Endodermal cell (in vitro differentiated cells): Measurements from ENCODE around the gene RPS21. TPM values are rescaled to one million over a fixed set of nuclear protein-coding genes. Genes with fewer than 3 reads are reported as not detected.
A peak's percentile ranks its signal among the peaks of the same experiment; 100 is the strongest.

Source experiments
- DNase-seq: peaks from one replicate; pipeline ENCODE4 v3.0.0-alpha.2; 2017
- H3K27ac ChIP-seq: 2 replicates; pipeline ENCODE4 v1.5.1; 2013; ENCODE audit warnings: mild to moderate bottlenecking, low read depth, low read length, moderate library complexity
- H3K27me3 ChIP-seq: 2 replicates; pipeline ENCODE4 v1.6.1; 2013; ENCODE audit warnings: mild to moderate bottlenecking, low read length, moderate library complexity; ENCODE audit not compliant: insufficient read depth, control insufficient read depth, poor library complexity, severe bottlenecking
- H3K36me3 ChIP-seq: 2 replicates; pipeline ENCODE4 v1.7.0; 2013; ENCODE audit warnings: mild to moderate bottlenecking, low read length, moderate library complexity; ENCODE audit not compliant: control insufficient read depth, insufficient read depth
- H3K4me1 ChIP-seq: one replicate; pipeline ENCODE4 v1.7.0; 2013; ENCODE audit warnings: low read length; ENCODE audit not compliant: control insufficient read depth, insufficient read depth
- H3K4me3 ChIP-seq: 2 replicates; pipeline ENCODE4 v1.5.1; 2013; ENCODE audit warnings: mild to moderate bottlenecking, low read length, moderate library complexity
- H3K9ac ChIP-seq: 2 replicates; pipeline ENCODE4 v1.6.1; 2013; ENCODE audit warnings: mild to moderate bottlenecking, low read length, moderate library complexity; ENCODE audit not compliant: poor library complexity, severe bottlenecking; ENCODE audit errors: extremely low read depth
- H3K9me3 ChIP-seq: 2 replicates; pipeline ENCODE4 v1.6.1; 2013; ENCODE audit warnings: mild to moderate bottlenecking, low read length, moderate library complexity; ENCODE audit not compliant: control insufficient read depth
- H3K27ac Mint-ChIP-seq: 2 replicates; pipeline ENCODE4 v1.8.0; 2020; ENCODE audit warnings: mixed read lengths
- H3K27me3 Mint-ChIP-seq: 2 replicates; pipeline ENCODE4 v1.8.0; 2021; ENCODE audit warnings: mild to moderate bottlenecking, mixed read lengths; ENCODE audit not compliant: insufficient read depth
- H3K36me3 Mint-ChIP-seq: 2 replicates; pipeline ENCODE4 v1.8.0; 2020; ENCODE audit warnings: low read depth, mixed read lengths
- H3K4me1 Mint-ChIP-seq: 2 replicates; pipeline ENCODE4 v1.8.0; 2020; ENCODE audit warnings: mixed read lengths
- H3K4me3 Mint-ChIP-seq: 2 replicates; pipeline ENCODE4 v1.8.0; 2020; ENCODE audit warnings: mild to moderate bottlenecking, moderate library complexity, mixed read lengths
- H3K9me3 Mint-ChIP-seq: 2 replicates; pipeline ENCODE4 v1.8.0; 2020; ENCODE audit warnings: mild to moderate bottlenecking, mixed read lengths
- WGBS, 2 experiments: methylation state at CpG; one replicate each; pipeline versions ENCODE4 v1.1.5 to v1.1.7; 2013; ENCODE audit warnings: missing lambda C conversion rate in 2 of 2, mixed read lengths in 1 of 2; ENCODE audit not compliant: insufficient coverage in 1 of 2, insufficient read length in 1 of 2; 5-methylcytosine and 5-hydroxymethylcytosine counted together
- total RNA-seq, 2 donors: library from RNA; stranded (reverse); fragmentation: NEBNext Ultra II Directional in 1 of 2; extraction: Animal tissue kit (Norgen Biotek cat#: 25700) in 1 of 2; gene quantifications; 2 replicates in 1 of 2; 3 replicates in 1 of 2; pipeline ENCODE4 v1.2.1, GENCODE V29; 2021
- TF ChIP-seq, protein P1 (sequence below): fragments of 200-600 bp; sonication (generic); conservative IDR thresholded peaks from 2 replicates; pipeline ENCODE4 v1.5.0; 2021; ENCODE audit warnings: antibody characterized with exemption, mild to moderate bottlenecking

The RPS21 gene
- total RNA-seq, 2 donors from 2014 or later, result 1,288 to 1,382 TPM

DNA sequence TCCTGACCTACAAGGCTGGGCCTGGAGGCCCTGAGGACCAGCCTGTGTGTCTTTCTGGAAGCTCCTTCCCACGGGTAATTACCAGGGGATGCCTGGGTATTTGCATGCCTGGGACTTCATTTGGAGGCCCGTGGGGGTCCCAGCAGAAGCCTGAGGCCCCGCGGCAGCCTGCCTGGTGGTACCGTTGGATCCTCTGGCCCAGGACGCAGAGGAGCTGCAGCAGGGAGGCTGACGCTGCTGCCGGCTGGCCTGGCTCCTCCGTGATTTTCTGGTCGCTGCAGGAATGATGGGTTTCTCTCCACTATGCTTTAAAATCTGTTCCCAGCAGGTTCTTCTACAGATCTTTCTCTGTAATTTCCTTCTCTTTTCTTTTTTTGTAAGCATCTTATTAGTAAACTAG, 13.6 kb downstream of the RPS21 start:
- no peak overlapping the region for H3K27ac ChIP-seq
- no peak overlapping the region for H3K4me3 ChIP-seq
- H3K4me1 ChIP-seq, result no peaks in the 10 kb centered on the region
- TF ChIP-seq, protein P1, sequence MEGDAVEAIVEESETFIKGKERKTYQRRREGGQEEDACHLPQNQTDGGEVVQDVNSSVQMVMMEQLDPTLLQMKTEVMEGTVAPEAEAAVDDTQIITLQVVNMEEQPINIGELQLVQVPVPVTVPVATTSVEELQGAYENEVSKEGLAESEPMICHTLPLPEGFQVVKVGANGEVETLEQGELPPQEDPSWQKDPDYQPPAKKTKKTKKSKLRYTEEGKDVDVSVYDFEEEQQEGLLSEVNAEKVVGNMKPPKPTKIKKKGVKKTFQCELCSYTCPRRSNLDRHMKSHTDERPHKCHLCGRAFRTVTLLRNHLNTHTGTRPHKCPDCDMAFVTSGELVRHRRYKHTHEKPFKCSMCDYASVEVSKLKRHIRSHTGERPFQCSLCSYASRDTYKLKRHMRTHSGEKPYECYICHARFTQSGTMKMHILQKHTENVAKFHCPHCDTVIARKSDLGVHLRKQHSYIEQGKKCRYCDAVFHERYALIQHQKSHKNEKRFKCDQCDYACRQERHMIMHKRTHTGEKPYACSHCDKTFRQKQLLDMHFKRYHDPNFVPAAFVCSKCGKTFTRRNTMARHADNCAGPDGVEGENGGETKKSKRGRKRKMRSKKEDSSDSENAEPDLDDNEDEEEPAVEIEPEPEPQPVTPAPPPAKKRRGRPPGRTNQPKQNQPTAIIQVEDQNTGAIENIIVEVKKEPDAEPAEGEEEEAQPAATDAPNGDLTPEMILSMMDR, result no peak
- Mint-ChIP-seq H3K4me1 (no peaks in the 10 kb centered on the region), H3K4me3 (no peak overlapping the region), H3K27ac (no peak overlapping the region), H3K36me3 (peaks cover 9% of the 10 kb centered on the region), H3K9me3 (no peaks in the 10 kb centered on the region), H3K27me3 (no peaks in the 10 kb centered on the region)
- no peak overlapping the region for H3K9ac ChIP-seq
- H3K27me3 ChIP-seq, result no peaks in the 10 kb centered on the region
- no peaks in the 10 kb centered on the region for H3K36me3 ChIP-seq
- no peak for DNase-seq
- 90 to 92% methylated on average over 10 of the region's 10 CpGs for WGBS, 2 experiments
- H3K9me3 ChIP-seq, result no peaks in the 10 kb centered on the region

DNA sequence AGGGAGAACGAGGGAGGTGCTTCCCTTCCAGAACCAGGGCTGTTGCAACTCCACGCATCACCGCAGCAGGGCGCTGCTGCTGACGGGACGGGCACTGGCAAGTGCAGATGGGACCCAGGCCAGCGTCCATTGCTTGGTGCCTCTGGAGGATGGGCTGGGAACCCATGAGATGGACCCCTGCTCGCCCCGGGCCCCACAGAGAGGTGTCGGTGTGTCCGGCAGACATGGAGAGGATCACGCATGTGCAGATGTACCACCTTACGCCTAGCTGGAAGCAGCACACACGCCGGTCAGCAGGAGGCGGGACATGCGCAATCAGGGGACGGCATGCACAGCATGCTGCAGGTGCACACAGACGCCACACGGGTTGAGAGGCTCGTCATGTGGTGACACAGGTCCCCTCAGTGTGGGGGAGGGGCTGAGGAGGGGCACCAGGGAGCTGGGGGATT, 14.5 kb downstream of the RPS21 start:
- Histone ChIP-seq H3K9me3 (no peaks in the 10 kb centered on the region), H3K4me1 (peaks cover 4% of the 10 kb centered on the region), H3K4me3 (no peak overlapping the region), H3K9ac (no peak overlapping the region), H3K27me3 (no peaks in the 10 kb centered on the region), H3K27ac (no peak overlapping the region), H3K36me3 (no peaks in the 10 kb centered on the region)
- Mint-ChIP-seq H3K4me3 (no peak overlapping the region), H3K9me3 (no peaks in the 10 kb centered on the region), H3K36me3 (peaks cover 9% of the 10 kb centered on the region), H3K4me1 (peaks cover 6% of the 10 kb centered on the region), H3K27ac (no peak overlapping the region), H3K27me3 (no peaks in the 10 kb centered on the region)
- TF ChIP-seq, protein P1, result peak; percentile 71
- WGBS, 2 experiments, result 85 to 90% methylated on average over 17 to 21 of the region's 21 CpGs
- DNase-seq, result peak; percentile 93

- whole genome bisulfite sequencing, 2 experiments, result 93 to 95% methylated on average over 6 to 23 of the region's 23 CpGs
- peaks cover 8% of the 10 kb centered on the region for H3K36me3 Mint-ChIP-seq
- H3K27ac Mint-ChIP-seq, result no peak overlapping the region
- H3K27me3 Mint-ChIP-seq, result no peaks in the 10 kb centered on the region
- H3K36me3 ChIP-seq, result no peaks in the 10 kb centered on the region
- peaks cover 6% of the 10 kb centered on the region for H3K4me1 Mint-ChIP-seq
- H3K9me3 ChIP-seq, result no peaks in the 10 kb centered on the region
- no peak overlapping the region for H3K4me3 ChIP-seq
- H3K27ac ChIP-seq, result no peak overlapping the region
- DNase-seq, result no peak
- no peaks in the 10 kb centered on the region for H3K9me3 Mint-ChIP-seq
- TF ChIP-seq, protein P1, result no peak
- H3K4me1 ChIP-seq, result peaks cover 4% of the 10 kb centered on the region
- H3K27me3 ChIP-seq, result no peaks in the 10 kb centered on the region
- H3K4me3 Mint-ChIP-seq, result no peak overlapping the region
- no peak overlapping the region for H3K9ac ChIP-seq
Observed at GRCh38 chr20:62402456-62403150, 15.7 kb downstream of the RPS21 start.
